ENCODE results near the gene CDH13. TPM values are rescaled to one million over a fixed set of nuclear protein-coding genes. Genes with fewer than 3 reads are reported as not detected.

Gene CDH13
- total and polyA plus RNA-seq, 2 of the 8 experiments (the other 6 are each of a cell fraction or from before 2014, with no cell fraction given), result 2.3 to 2.4 TPM

DNA sequence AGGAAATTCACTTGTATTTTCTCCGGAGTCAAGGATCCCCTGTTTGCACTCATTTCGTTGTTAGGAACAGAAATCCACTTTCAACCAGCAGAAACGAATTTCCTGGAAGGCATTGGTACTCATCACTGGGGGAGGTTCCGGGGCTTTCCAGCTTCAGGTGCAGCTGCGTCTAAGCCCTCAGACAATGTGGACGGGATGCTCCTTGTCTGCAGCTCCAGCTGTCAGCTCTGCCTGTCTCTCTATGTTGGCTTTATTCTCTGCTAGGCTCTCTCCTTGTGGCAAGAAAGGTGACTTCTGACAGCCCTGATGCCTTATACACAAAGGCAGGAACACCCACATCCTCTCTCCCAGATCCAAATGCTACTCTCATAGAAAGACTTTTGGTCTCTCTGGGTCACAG is 997.1 kb downstream of the CDH13 start:
- H2BK5ac ChIP-seq (ENCODE audit: low read depth, low read length), result no peak overlapping the region
- H3K27me3 ChIP-seq (replicated peaks in 1 of 4; ENCODE audit: control insufficient read depth in 3 of 4, extremely low read depth in 1 of 4, insufficient read depth in 3 of 4, low read length in 3 of 4), result 0 out of 7 replicates have a peak, but pooled peaks cover 0 to 2% (median 0%) of the 10 kb centered on the region in 4 experiments
- H3K9ac ChIP-seq (replicated peaks in 1 of 4; ENCODE audit: extremely low read depth in 1 of 4, low read depth in 3 of 4, low read length in 3 of 4), result no peak overlapping the region
- H3K18ac ChIP-seq (ENCODE audit: extremely low read depth, low read length), result no peak overlapping the region
- H2AFZ ChIP-seq (ENCODE audit: low read length), result no peak overlapping the region
- H2AK5ac ChIP-seq (ENCODE audit: low read depth, low read length), result no peak overlapping the region
- no peak overlapping the region for H3K14ac ChIP-seq (ENCODE audit: insufficient read length)
- no peak overlapping the region for H4K5ac ChIP-seq (ENCODE audit: insufficient read length, low read depth, low read length)
- 86% methylated on average over 6 of the region's 6 CpGs; no CpG with 5 or more reads in 1 of the 2 experiments for WGBS, 2 experiments (ENCODE audit: extremely low coverage in 1 of 2, insufficient coverage in 1 of 2, insufficient read length in 1 of 2, insufficient replicate concordance in 2 of 2, low coverage in 1 of 2, low lambda C conversion rate in 2 of 2, missing lambda C conversion rate in 1 of 2)
- H2BK20ac ChIP-seq (ENCODE audit: low read length), result no peak overlapping the region
- FAIRE-seq (no peak), DNase-seq (ENCODE audit: low read depth in 1 of 2, low spot score in 2 of 2) (no peak)
- no peak overlapping the region for H2BK15ac ChIP-seq (ENCODE audit: low read length)
- no peak overlapping the region for H3K27ac ChIP-seq (ENCODE audit: low read depth, low read length)
- no peak overlapping the region for H2BK12ac ChIP-seq (ENCODE audit: low read depth, low read length)
- no peak overlapping the region for H4K91ac ChIP-seq (replicated peaks; ENCODE audit: insufficient read length, low read length)
- ChIA-PET CTCF (ENCODE audit: partially characterized antibody) (no interaction called here), POLR2A (ENCODE audit: partially characterized antibody) (interaction anchor here (0.8 kb wide), 1 partner anchor 17 kb away, joined by 3 read pairs; no protein-coding TSS in a partner anchor)
- no peaks in the 10 kb centered on the region for H3K79me2 ChIP-seq (ENCODE audit: control insufficient read depth in 1 of 2, insufficient read depth in 2 of 2, low read length in 2 of 2)
- no peaks in the 10 kb centered on the region for H3K36me3 ChIP-seq (ENCODE audit: control insufficient read depth in 2 of 4, insufficient read depth in 4 of 4, low read length in 3 of 4)
- H3K79me1 ChIP-seq (ENCODE audit: low read depth, low read length), result no peaks in the 10 kb centered on the region
- peaks cover 0 to 8% (median 4%) of the 10 kb centered on the region in 4 experiments; a peak in 4 of 7 replicates for H3K4me1 ChIP-seq (replicated peaks in 1 of 4; ENCODE audit: control insufficient read depth in 3 of 4, insufficient read depth in 4 of 4, low read length in 3 of 4)
- no peak overlapping the region for H3K4me3 ChIP-seq (ENCODE audit: extremely low read depth in 1 of 4, insufficient read depth in 2 of 4, low read depth in 3 of 4, low read length in 4 of 4)
- H4K20me1 ChIP-seq (replicated peaks in 1 of 2; ENCODE audit: control insufficient read depth in 1 of 2, insufficient read depth in 2 of 2, low read length in 2 of 2), result peaks cover 0 to 2% of the 10 kb centered on the region in 2 experiments
- H2BK120ac ChIP-seq (replicated peaks; ENCODE audit: low read depth, low read length), result no peak overlapping the region
- no peak for TF ChIP-seq HDAC6 (IDR thresholded peaks at IDR 0.05; ENCODE audit: low read depth, low read length)
- TF ChIP-seq SAP30 (IDR thresholded peaks at IDR 0.05; ENCODE audit: insufficient read depth, insufficient replicate concordance, low read length), result no peak
- no peak for TF ChIP-seq NANOG (IDR thresholded peaks at IDR 0.05; ENCODE audit: insufficient read depth, low read depth, low read length, poor library complexity, severe bottlenecking)
- H3K9me3 ChIP-seq (ENCODE audit: insufficient read depth in 2 of 2, low read depth in 1 of 2, low read length in 1 of 2), result no peaks in the 10 kb centered on the region
- no peak overlapping the region for H3K4ac ChIP-seq (replicated peaks; ENCODE audit: insufficient read length, low read depth, low read length)
- H3K56ac ChIP-seq (replicated peaks; ENCODE audit: insufficient read length, low read depth, low read length), result no peak overlapping the region
- no peak overlapping the region for H3K23ac ChIP-seq (ENCODE audit: insufficient read length)
- H3K23me2 ChIP-seq (ENCODE audit: low read depth, low read length), result no peaks in the 10 kb centered on the region
- no peak overlapping the region for H4K8ac ChIP-seq (ENCODE audit: extremely low read depth, insufficient read depth, low read length)
- no peak overlapping the region for H3K4me2 ChIP-seq (ENCODE audit: insufficient read depth in 1 of 2, low read depth in 2 of 2, low read length in 2 of 2)
